ENCODE measurements around the gene CD28. TPM values are rescaled to one million over a fixed set of nuclear protein-coding genes. Genes with fewer than 3 reads are reported as not detected.

Gene CD28
- total RNA-seq, 1 experiment from 2014 or later = 0.84 TPM

DNA sequence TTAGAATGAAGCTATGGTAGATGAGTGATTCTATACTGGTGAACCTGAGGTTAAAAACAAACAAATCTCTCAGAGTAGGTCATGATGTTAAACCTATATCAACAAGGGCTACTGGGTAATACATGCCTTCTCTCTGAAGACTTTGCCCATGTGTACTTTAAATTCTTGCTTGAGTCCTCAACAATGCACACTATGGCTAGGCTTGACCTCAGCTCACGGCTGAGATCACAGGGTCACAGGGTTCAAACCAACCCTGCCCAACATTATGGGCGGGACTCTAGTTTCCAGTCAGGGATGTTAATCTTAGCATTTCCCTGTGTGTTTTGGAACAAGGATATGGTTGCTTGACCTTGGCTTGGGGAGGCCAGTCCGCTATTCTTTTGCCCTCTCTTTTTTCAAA is 7.7 kb downstream of the CD28 start:
- DNase-seq = peak; percentile 74 to 82
- no peak overlapping the region for H3K4me3 ChIP-seq (ENCODE audit: low read depth, low read length)
- peak overlapping the region; percentile 37 for H3K27ac Mint-ChIP-seq (ENCODE audit: unreplicated experiment)
- BruUV-seq (replicated peaks) = no TSS peak
- ChIA-PET POLR2A (no interaction called here), CTCF (interaction anchor here (0.5 kb wide), 1 partner anchor 93 kb away, joined by 6 read pairs; no protein-coding TSS in a partner anchor)
- H3K36me3 ChIP-seq (ENCODE audit: control insufficient read depth, insufficient read depth, low read length) = no peaks in the 10 kb centered on the region
- intact Hi-C loops (cut with micrococcal nuclease; ENCODE audit: unreplicated experiment) = loop anchor here (1.0 to 2.0 kb wide), 3 partner anchors 26 to 101 kb away; no protein-coding TSS in a partner anchor
- no peak overlapping the region for H3K4me3 Mint-ChIP-seq (ENCODE audit: unreplicated experiment)
- H3K27me3 Mint-ChIP-seq (ENCODE audit: insufficient read depth, unreplicated experiment) = no peaks in the 10 kb centered on the region
- no peaks in the 10 kb centered on the region for H3K36me3 Mint-ChIP-seq (ENCODE audit: insufficient read depth, unreplicated experiment)
- H3K4me1 ChIP-seq = peaks cover 36% of the 10 kb centered on the region
- H3K9me3 Mint-ChIP-seq (ENCODE audit: unreplicated experiment) = peaks cover 28% of the 10 kb centered on the region
- no peaks in the 10 kb centered on the region for H3K9me3 ChIP-seq
- TF ChIP-seq, protein P1, sequence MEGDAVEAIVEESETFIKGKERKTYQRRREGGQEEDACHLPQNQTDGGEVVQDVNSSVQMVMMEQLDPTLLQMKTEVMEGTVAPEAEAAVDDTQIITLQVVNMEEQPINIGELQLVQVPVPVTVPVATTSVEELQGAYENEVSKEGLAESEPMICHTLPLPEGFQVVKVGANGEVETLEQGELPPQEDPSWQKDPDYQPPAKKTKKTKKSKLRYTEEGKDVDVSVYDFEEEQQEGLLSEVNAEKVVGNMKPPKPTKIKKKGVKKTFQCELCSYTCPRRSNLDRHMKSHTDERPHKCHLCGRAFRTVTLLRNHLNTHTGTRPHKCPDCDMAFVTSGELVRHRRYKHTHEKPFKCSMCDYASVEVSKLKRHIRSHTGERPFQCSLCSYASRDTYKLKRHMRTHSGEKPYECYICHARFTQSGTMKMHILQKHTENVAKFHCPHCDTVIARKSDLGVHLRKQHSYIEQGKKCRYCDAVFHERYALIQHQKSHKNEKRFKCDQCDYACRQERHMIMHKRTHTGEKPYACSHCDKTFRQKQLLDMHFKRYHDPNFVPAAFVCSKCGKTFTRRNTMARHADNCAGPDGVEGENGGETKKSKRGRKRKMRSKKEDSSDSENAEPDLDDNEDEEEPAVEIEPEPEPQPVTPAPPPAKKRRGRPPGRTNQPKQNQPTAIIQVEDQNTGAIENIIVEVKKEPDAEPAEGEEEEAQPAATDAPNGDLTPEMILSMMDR (IDR thresholded peaks at IDR 0.05; ENCODE audit: insufficient read depth in 1 of 2, low read depth in 1 of 2, low read length in 1 of 2, severe bottlenecking in 1 of 2, unreplicated experiment in 1 of 2) = no peak
- peaks cover 31% of the 10 kb centered on the region for H3K4me1 Mint-ChIP-seq (ENCODE audit: low read depth, unreplicated experiment)
- no peaks in the 10 kb centered on the region for H3K27me3 ChIP-seq (replicated peaks; ENCODE audit: control insufficient read depth, insufficient read depth, low read length)

DNA sequence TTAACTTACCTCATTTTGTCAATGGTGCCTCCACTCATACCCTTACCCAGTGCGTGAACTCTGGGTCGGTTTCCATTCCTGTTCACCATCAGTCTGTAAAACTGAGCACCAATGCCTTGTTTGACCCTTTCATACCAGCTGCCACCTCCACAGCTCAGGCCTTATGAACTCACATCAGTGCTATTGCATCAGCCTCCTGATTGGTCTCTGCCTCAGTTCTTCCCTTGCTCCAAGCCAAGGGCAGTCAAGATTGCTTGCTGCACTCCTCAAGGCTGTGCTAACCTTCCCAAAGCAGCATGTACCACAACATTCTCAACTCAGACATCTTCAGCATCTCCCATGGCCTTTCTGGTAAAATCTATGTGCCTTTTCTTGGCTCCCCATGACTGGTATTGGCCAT is 9.3 kb downstream of the CD28 start:
- no peaks in the 10 kb centered on the region for H3K36me3 ChIP-seq (ENCODE audit: control insufficient read depth, insufficient read depth, low read length)
- ChIA-PET POLR2A (no interaction called here), CTCF (no interaction called here)
- Mint-ChIP-seq H3K27me3 (ENCODE audit: insufficient read depth, unreplicated experiment) (no peaks in the 10 kb centered on the region), H3K27ac (ENCODE audit: unreplicated experiment) (no peak overlapping the region), H3K36me3 (ENCODE audit: insufficient read depth, unreplicated experiment) (no peaks in the 10 kb centered on the region), H3K4me1 (ENCODE audit: low read depth, unreplicated experiment) (peaks cover 27% of the 10 kb centered on the region), H3K9me3 (ENCODE audit: unreplicated experiment) (peaks cover 28% of the 10 kb centered on the region), H3K4me3 (ENCODE audit: unreplicated experiment) (no peak overlapping the region)
- H3K4me1 ChIP-seq = peaks cover 26% of the 10 kb centered on the region
- no peaks in the 10 kb centered on the region for H3K9me3 ChIP-seq
- no peak overlapping the region for H3K4me3 ChIP-seq (ENCODE audit: low read depth, low read length)
- no TSS peak for BruUV-seq (replicated peaks)
- DNase-seq = no peak
- no peaks in the 10 kb centered on the region for H3K27me3 ChIP-seq (replicated peaks; ENCODE audit: control insufficient read depth, insufficient read depth, low read length)
- intact Hi-C loops (cut with micrococcal nuclease; ENCODE audit: unreplicated experiment) = loop anchor here (2.0 kb wide), 1 partner anchor 99 kb away; no protein-coding TSS in a partner anchor
- TF ChIP-seq, protein P1 (IDR thresholded peaks at IDR 0.05; ENCODE audit: insufficient read depth in 1 of 2, low read depth in 1 of 2, low read length in 1 of 2, severe bottlenecking in 1 of 2, unreplicated experiment in 1 of 2) = no peak

DNA sequence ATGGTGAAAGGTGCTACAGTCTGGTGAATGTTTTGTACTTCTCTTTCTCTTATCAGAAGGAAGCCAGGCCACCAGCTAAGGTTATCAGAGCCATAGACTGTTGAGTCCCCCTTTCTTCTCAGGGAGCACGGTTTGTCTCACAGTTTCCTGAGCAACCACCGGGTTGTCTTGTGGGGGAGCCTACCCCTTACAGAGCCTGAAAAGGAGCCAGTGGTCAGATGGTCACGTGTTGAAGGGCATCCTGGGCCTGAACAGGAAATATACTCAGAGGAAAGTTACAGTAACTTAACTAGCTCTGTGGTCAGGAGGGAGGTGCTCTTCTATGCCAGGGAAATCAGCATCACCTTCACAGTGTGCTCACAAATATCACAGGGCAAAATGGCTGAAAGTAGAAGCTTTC is 11.6 kb downstream of the CD28 start:
- Histone ChIP-seq H3K4me3 (ENCODE audit: low read depth, low read length) (no peak overlapping the region), H3K9me3 (no peaks in the 10 kb centered on the region), H3K4me1 (peaks cover 32% of the 10 kb centered on the region), H3K27me3 (replicated peaks; ENCODE audit: control insufficient read depth, insufficient read depth, low read length) (no peaks in the 10 kb centered on the region), H3K36me3 (ENCODE audit: control insufficient read depth, insufficient read depth, low read length) (no peaks in the 10 kb centered on the region)
- BruUV-seq (replicated peaks) = no TSS peak
- intact Hi-C loops (cut with micrococcal nuclease; ENCODE audit: unreplicated experiment) = no loop called here
- TF ChIP-seq, protein P1 (IDR thresholded peaks at IDR 0.05; ENCODE audit: insufficient read depth in 1 of 2, low read depth in 1 of 2, low read length in 1 of 2, severe bottlenecking in 1 of 2, unreplicated experiment in 1 of 2) = no peak
- H3K4me3 Mint-ChIP-seq (ENCODE audit: unreplicated experiment) = no peak overlapping the region
- H3K36me3 Mint-ChIP-seq (ENCODE audit: insufficient read depth, unreplicated experiment) = no peaks in the 10 kb centered on the region
- peaks cover 38% of the 10 kb centered on the region for H3K4me1 Mint-ChIP-seq (ENCODE audit: low read depth, unreplicated experiment)
- H3K27ac Mint-ChIP-seq (ENCODE audit: unreplicated experiment) = no peak overlapping the region
- peaks cover 25% of the 10 kb centered on the region for H3K9me3 Mint-ChIP-seq (ENCODE audit: unreplicated experiment)
- H3K27me3 Mint-ChIP-seq (ENCODE audit: insufficient read depth, unreplicated experiment) = no peaks in the 10 kb centered on the region
- CTCF ChIA-PET = no interaction called here
- no peak for DNase-seq
- POLR2A ChIA-PET = no interaction called here
